NCI-H460 (cell line): Measurements from ENCODE around the gene SPON2. TPM values are rescaled to one million over a fixed set of nuclear protein-coding genes. Genes with fewer than 3 reads are reported as not detected.

ENCODE experiments used
- DNase-seq: peaks from one replicate; pipeline ENCODE4 v3.0.0-alpha.2; 2016; ENCODE audit warnings: low read depth; ENCODE audit errors: extremely low read depth
- polyA plus RNA-seq: library from polyadenylated mRNA; depleted of rRNA; stranded (reverse); fragments of >200 nt; gene quantifications from 2 replicates; pipeline ENCODE4 v1.2.3, GENCODE V29; 2014; cell fraction: nucleus; rRNA removed
- total RNA-seq: library from RNA; depleted of rRNA; stranded (reverse); fragments of >200 nt; shearing (Covaris generic); gene quantifications from 2 replicates; pipeline ENCODE4 v1.2.3, GENCODE V29; 2014; rRNA removed

SPON2 gene
- 0.17 TPM in 1 of 2 replicates, not detected in the other for total RNA-seq
- polyA plus RNA-seq: 0.05 TPM in 1 of 2 replicates, not detected in the other

DNA sequence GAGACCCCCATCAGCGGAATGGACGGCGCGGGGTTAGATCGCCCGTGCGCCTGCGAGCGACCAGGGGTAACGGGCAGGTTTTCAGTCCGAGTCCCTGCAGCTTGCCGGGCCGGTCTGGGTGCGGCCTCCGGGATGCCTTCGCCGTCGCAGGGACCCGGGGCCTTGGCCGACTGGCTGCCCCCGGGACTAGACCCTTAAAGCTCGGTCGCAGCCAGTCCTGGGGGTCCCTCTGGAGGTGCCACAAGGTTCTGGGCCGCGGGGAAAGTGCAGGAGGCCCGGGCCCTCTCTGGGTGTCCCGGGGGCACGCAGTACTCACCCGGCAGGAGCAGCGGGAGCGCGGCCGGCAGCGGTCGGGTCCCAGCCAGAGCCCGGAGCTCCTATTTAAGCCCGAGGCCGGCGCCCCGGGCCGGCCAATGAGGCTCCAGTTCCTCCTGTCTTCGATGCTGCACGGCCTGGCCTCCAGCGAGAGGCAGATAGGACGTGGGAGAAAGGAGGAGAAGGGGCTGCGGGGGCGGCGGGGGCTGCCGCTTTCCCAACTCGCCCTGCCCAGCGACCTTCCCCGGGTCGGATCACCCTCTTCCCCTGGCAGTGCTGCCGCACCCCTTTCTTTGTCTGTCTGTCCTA is at the start of gene SPON2:
Gene SPON2 (minus strand): TSS at position 356 of the 624 bp plus-strand sequence.
- no peak for DNase-seq

DNA sequence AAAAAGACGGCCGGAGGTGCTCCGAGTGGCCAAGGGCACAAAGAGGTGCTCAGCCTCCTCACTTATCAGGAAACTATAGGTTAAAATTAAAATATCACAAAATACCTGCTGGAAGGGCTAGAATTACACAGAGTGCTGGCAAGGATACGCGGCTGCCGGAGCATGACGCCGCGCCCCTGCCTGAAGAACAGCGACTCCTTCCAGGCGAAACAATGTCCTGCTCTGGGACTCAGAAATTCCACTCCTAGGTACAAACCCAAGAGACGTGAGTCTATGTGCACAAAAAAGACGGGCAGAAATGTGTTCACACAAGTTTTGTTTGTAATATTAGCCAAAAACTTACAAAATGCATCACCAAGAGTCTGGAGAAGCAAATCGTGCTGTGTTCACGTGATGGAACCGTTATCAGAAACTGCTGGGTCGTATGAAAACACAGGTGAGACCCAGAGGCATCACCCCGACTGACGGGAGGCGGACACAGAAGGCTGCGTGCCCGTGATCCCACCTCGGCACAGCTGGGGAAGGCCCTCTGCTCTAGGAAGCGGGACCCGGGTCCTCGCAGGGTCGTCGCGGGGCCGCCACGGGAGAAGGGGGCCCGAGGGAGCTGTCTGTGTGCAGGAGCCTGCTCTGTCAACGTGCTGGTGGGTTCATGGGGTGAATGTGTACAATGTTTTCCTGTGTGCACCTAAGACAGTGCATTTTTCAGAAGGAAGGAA is 48.9 kb upstream of the SPON2 start:
- no peak for DNase-seq

DNA sequence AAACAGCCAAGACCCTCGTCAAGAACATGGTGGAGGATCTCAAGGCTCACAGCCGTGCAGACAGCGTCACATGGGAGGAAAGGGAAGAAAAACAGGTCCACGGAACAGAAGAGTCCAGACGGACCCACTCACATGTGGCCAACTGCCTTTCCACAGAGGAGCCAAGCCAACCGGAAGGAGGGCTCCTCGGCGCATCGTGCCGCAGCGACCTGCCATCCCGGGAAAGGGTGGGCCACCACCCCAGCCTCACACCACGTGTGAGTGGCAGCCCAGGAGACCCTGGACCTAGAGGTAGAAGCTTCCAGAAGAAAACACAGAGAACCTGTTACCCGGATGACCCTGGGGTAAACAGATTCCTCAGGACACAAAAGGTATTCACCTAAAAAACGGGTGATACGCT is 48.2 kb upstream of the SPON2 start:
- DNase-seq: no peak

- no peak for DNase-seq
These were observed 47.2 kb upstream of the SPON2 start for GRCh38 chr4:1219566-1219950.

- no peak for DNase-seq
These were observed 46.5 kb upstream of the SPON2 start for GRCh38 chr4:1218634-1219565.

DNA sequence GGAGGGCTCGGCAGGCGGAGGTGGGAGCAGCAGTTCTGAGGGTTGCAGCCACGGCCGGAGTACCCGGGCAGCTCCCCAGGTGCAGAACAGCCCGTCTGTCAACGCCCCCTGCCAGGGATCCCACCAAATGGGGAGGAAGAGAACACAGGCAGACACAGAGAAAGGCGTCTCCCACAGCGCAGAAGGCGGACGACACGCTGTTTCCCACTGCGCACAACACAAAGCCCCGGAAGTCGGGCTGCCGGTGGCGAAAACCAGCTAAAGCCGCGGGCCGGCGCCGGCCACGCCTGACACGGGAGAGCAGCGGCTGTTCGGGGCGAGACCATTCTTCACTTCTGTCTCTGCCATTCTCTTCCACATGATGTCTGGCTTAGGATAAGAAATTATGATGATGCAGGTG is 45.0 kb upstream of the SPON2 start:
- no peak for DNase-seq

DNA sequence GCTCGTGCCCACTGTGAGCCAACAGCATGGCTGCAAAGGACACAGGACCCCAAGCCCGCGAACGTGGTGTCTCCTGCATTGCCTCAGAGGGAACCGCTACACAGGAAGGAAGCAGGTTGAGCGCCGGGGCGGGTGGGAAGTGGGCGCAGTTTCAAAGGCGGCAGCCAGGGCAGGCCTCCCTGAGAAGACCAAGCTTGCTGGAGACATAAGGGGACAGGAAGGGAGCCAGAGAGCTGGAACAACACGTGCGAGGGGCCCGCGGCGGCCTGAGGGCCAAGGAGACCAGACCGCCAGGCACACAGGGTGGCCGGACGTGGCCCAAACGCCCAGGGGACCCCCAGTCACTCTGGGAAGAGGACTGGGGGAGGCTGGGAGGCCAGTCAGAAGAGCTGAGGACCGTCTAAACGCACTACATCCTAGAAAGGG is 44.5 kb upstream of the SPON2 start:
- no peak for DNase-seq

GRCh38 chr4:1216076-1216614 is 43.8 kb upstream of the SPON2 start:
- DNase-seq: no peak

DNA sequence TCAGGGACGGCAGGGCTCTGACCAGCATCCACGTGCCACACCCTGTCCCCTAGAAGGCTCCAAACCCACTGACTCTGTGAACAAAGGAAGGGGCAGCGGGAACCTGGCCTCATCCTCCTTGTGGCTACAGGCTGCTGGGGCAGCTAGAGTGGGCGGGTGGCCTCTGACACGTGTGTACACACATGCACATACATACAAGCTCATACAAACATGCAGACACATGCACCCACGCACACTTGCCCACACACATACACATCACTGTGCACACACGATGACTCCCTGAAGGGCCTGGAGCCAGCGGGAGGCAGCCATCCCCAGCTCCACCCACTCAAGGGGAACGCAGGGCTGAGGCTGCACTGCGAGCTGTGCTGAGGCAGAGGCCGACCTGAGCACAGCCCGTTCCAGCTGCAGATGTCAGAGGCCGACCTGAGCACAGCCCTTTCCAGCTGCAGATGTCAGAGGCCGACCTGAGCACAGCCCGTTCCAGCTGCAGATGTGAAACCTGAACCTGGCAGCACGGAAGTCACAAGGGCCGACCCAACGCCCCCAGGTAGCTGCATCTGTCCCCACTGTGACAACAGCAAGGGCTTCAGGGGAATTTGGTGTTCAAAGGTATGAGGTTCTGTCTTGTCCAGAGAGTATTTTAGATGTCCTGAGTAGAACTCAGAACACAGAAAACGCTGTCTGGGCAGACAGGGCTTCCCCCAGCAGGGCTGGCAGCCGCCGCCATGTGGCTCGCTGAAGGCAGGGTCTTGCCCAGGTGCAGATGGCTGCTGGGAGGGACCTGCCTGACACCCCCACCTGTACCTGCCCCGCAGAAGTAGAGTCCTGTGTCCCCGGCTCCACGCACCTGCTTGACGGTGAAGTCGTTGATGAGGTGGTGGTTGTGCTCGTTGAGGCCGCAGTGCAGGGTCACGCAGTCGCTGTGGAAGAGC is 43.0 kb upstream of the SPON2 start:
- DNase-seq: no peak

DNA sequence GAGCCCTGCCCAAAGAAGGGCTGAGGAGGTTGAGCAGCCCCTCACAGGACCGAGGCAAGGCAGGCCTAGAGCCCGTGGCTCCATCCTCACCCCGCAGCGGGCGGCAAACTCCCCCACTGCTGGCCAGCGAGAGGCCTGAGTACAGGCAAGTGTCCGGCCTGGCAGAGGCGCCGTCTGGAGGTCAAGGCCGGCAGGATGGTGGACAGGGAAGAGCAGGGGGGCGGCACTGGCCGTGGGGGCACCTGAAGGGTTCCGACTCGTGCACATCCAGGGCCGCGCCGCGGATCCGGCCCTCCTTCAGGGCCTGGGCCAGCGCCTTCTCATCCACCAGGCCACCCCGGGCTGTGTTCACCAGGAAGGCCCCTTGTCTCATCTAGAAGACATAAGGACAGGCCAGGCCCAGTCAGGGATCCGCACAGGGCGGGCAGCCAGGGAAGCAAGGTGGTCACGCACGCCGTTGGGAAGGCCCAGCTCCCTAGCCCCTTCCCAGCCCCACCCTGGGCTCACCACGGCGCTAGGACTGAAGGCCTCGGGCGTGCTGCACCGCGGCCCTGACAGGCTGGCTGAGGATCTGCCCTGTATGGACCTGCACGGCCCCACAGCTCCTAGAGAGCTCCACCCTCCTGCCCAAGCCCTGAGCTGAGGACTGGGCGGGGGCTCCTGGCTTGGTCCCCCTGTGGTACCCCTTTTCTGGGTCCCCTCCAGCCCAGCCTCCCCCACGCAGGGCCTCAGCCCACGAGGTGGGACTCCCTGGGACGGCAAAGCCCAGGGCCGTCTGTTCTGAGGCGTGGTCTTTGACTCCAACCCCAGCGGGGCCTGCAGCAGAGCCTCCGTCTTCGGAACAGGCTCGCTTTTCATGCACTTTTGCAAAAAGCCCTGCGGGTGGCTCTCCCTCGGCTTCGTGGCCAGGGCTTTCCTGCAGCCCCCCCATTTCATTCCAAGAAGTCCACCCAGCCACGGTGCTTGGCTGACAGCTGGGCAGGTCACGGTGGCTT is 42.0 kb upstream of the SPON2 start:
- DNase-seq: no peak

DNA sequence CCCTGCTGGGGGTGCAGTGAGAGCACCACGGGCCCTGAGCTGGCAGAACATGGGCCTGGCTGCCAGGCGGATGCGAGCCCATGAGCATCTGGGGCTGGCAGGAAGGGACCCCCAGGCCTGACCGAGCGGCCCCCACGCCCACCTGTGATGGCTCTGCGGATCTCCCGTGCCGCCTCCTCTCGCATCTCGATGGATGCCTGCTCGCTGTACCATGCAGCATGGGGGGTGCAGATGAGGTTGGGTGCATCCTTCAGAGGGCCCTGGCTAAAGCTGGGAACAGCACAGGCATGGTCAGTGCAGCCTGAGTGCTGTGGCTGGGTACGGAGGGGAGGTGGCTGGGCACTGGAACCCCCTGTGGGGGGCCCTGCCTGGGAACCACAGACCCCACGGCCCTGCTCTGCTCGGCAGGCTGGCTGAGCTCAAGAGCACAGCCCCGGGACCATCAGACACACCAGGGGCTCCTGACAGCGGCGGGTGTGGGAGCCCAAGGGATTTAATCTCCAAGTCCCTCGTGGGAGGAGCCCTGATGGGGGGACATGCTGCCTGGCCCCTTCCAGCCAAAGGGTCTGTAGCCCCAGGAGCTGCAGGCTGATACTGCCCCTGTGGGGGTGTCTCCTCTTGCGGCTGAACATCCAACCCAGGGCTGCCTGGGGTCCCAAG is 41.1 kb upstream of the SPON2 start:
- DNase-seq: no peak

- no peak for DNase-seq
These were observed 40.4 kb upstream of the SPON2 start for GRCh38 chr4:1212546-1213335.

GRCh38 chr4:1211891-1212545 is 39.6 kb upstream of the SPON2 start:
- DNase-seq: no peak

GRCh38 chr4:1211371-1211770 is 39.0 kb upstream of the SPON2 start:
- no peak for DNase-seq

GRCh38 chr4:1210971-1211370 is 38.6 kb upstream of the SPON2 start:
- no peak for DNase-seq

DNA sequence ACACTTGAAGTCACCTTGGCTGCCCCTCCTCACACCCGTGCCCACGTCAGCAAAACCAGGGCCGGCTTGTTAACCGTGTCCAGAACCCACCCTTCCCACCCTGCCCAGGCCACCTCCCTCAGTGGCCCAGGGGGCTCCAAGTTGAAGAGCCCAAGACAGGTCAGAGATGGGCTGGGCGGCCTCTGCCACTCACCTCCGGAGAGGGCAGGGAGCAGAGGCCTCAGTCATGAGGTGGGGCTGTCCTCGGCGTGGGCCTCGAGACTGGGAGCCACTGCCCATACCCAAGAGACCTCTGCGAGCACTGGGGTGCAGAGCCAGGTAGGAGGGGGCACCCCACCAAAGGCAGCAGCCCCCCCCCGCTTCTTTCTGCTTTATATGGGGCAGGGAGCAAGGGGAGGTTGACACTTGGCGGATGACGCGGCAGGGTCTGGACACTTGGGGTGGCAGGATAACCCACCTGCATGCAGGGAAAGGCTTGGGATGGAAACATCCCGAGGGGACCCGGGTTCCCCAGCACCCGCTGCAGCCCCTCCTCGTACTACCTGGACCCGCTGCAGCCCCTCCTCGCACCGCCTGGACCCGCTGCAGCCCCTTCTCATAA is 38.0 kb upstream of the SPON2 start:
- no peak for DNase-seq
